Renal pelvis (tissue), 4 donors: Measurements from ENCODE around the gene SMG1. TPM values are rescaled to one million over a fixed set of nuclear protein-coding genes. Genes with fewer than 3 reads are reported as not detected.
"Not testable (repeated sequence)": the region's sequence is repeated elsewhere in the genome, so short reads cannot be mapped to it uniquely, and the experiment has no call there.

Experiments used
- DNase-seq: peaks from one replicate; pipeline ENCODE4 v3.0.0-alpha.2; 2013
- polyA plus RNA-seq, 3 donors: library from polyadenylated mRNA; unstranded; fragments of 120-200 nt; gene quantifications; one replicate each; pipeline ENCODE4 v1.2.1, GENCODE V29; 2013; ENCODE audit not compliant: insufficient read length in 3 of 3

The SMG1 gene
- polyA plus RNA-seq, 3 donors = 46.2 to 86.2 (median 75.4) TPM

DNA sequence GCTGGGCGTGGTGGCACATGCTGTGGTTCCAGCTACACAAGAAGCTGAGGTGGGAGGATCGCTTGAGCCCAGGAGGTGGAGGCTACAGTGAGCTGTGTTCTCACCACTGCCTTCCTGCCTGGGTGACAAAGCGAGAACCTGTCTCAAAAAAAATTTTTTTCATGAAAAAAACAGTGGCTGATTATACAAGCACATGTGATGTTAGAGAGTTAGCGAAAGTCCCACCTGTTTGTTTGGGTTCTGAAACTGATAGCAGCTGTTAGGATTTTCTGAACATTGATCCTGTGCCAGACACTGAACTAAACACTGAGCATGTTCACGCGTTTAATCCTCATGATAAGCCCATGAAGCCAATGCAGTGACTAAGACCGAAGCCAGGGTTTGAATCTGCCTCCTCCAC, 159.0 kb downstream of the SMG1 start:
- DNase-seq = not testable (repeated sequence)

DNA sequence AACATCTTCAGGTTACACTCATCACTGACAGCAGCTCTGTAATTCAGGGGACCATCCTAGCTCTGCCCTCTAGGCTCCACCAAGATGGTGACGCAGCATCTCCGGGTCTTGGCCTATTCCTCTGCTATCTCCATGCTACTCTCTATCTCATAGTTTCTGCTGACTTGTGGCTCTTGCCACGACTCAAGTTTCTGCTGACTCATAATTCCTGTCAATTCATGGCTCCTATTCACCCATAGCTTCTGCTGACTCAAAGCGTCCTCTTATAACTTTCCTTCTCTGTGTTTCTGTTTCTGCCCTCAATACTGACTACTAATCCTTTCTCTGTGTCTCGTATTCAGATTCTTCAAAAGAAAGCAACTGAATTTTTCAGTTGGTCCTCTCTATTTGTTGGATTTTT, 163.5 kb downstream of the SMG1 start:
- DNase-seq = not testable (repeated sequence)

DNA sequence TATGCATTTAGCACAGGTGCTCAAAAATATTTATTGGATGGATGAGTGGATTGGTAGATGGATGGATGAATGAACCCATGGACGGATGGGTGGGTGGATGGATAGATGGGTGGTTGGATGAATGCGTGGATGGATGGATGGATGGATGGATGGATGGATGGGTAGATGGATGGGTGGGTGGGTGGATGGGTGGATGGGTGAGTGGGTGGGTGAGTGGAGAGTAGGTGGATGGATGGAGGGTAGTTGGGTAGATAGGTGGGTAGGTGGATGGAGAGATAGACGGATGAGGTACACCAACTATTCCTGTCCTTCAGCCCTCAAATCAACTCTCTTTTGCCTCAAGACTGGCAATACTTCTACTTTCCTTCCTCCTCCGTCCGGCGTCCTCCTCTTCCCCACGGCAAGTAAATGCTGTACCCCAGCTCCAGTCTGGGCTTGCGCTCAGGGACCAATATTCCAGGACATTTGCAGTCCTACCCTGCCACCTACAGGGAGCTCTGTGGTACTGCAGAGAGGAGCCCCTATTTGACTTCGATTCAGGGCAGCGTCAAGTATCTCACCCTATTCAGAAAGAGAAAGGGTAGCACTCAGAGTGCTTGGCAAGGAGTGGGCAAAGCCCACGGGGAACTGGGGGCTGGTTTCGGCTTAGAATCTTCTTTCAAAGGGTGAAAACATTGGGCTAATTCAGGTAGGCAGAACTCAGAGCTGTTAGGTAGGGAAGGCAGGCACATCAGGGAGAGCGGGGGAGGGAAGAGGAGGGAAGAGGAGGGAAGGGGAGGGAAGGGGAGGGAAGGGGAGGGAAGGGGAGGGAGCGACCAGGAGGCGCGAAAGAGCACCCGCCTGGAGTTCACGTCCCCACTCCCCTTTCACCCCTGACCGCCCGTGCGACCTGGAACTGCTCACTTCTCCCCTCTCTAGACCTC, 166.3 kb downstream of the SMG1 start:
- DNase-seq = not testable (repeated sequence)

DNA sequence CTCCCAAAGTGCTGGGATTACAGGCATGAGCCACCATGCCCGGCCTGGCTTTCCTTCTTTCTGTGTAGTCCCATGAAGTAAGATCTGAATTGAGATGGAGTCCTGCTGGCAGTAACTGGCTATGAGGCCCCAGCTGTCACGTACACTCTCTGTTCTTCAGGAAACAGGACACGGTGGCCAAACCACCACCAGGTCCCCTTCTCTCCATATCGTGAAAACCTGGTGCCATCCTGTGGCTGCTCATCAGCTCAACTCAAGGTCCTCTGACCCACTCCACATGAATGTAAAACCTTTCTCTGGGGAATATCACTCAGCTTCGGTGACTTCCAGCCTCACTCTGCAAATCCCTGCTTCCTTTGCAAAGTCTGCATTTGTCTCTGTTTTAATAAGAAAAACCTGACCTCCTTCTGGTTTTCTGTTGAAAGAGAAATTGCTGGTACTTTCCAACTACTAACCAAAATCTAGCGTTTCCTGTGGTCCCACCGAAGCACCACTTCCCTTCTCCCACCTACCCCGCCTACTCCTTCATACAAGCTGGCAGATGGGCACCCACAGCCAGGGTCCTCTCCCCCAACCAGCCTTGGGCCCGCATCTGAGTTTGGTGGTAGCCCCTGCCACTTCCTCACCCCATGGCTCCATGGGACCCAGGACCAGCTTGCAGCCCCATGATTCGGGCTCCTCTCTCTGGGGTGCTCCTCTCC, 168.1 kb downstream of the SMG1 start:
- DNase-seq = not testable (repeated sequence)

DNA sequence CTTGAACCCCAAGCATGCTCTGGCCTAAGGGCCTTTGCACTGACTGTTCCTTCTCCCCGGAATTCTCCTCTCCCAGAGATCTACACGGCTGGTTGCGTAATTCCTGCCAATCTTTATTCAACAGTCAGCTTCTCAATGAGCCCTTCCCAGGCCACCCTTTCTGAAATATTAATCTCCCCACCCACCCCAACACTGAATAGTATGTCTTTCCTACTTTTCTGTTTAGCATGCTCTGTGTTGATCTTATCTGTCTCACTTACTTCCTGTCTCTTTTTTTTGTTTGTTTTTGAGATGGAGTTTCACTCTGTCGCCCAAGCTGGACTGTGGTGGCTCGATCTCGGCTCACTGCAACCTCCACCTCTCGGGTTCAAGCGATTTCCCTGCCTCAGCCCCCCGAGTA, 169.6 kb downstream of the SMG1 start:
- not testable (repeated sequence) for DNase-seq

Other genes starting within 250 kb of the SMG1 start
- gene RPS15A, start 136.1 kb downstream of the SMG1 start, polyA plus RNA-seq = 1,000 to 10,000 TPM; 1,919 to 2,605 (median 2,095) TPM
- 100 to 1,000 TPM; 248 to 276 (median 262) TPM for gene ARL6IP1, start 124.9 kb downstream of the SMG1 start, polyA plus RNA-seq
- gene TMC7, start 57.5 kb upstream of the SMG1 start, polyA plus RNA-seq = 1 to 10 TPM; 1.4 to 2.1 (median 1.9) TPM
- 10 to 100 TPM; 33.7 to 39.2 (median 34.2) TPM for gene COQ7, start 141.2 kb upstream of the SMG1 start, polyA plus RNA-seq
- 10 to 100 TPM; 15.6 to 18.1 (median 16.9) TPM for gene ITPRIPL2, start 187.6 kb upstream of the SMG1 start, polyA plus RNA-seq
- gene SYT17, start 241.8 kb upstream of the SMG1 start, polyA plus RNA-seq = 10 to 100 TPM; 10.2 to 13.6 (median 11.2) TPM